Caco-2 (cell line): Measurements from ENCODE around the gene OLFML3. TPM values are rescaled to one million over a fixed set of nuclear protein-coding genes. Genes with fewer than 3 reads are reported as not detected.
A peak's percentile ranks its signal among the peaks of the same experiment; 100 is the strongest.

ENCODE experiments used
- BruUV-seq: library from RNA; stranded (reverse); fragments of 400-500 nt; replicated peaks from 2 replicates; lab custom pipeline; 2021; lab: Mats Ljungman, UMichigan
- CTCF ChIA-PET: fragments of 300-600 bp; sonication (Branson Sonifier 250); formaldehyde crosslinking; loops from one replicate; lab custom pipeline; 2022; ENCODE audit warnings: antibody characterized with exemption; lab: Charles Lee
- POLR2A ChIA-PET: fragments of 300-600 bp; sonication (Branson Sonifier 250); formaldehyde crosslinking; loops from one replicate; lab custom pipeline; 2022; ENCODE audit warnings: antibody characterized with exemption; lab: Charles Lee
- DNase-seq, 2 experiments: peaks; one replicate each; pipeline versions ENCODE4 v3.0.0 to v3.0.0-alpha.2; 2020 to 2022
- H3K27me3 ChIP-seq: replicated peaks from 2 replicates; pipeline ENCODE4 v1.6.0; 2011; ENCODE audit warnings: low read length; ENCODE audit not compliant: control insufficient read depth, insufficient read depth
- H3K36me3 ChIP-seq: 2 replicates; pipeline ENCODE4 v1.5.1; 2011; ENCODE audit warnings: low read length; ENCODE audit not compliant: control insufficient read depth, insufficient read depth
- H3K4me1 ChIP-seq: fragments of 250-450 bp; sonication (Bioruptor Pico); 2 replicates; pipeline ENCODE4 v1.5.1; 2020; ENCODE audit warnings: mild to moderate bottlenecking
- H3K4me3 ChIP-seq: 2 replicates; pipeline ENCODE4 v1.5.1; 2011; ENCODE audit warnings: low read depth, mild to moderate bottlenecking, control low read depth, low read length
- H3K9me3 ChIP-seq: fragments of 250-450 bp; sonication (Bioruptor Pico); 2 replicates; pipeline ENCODE4 v1.5.1; 2020; ENCODE audit warnings: mild to moderate bottlenecking, moderate library complexity
- H3K27ac Mint-ChIP-seq: one replicate; pipeline ENCODE4 v1.8.0; 2022; ENCODE audit warnings: mixed read lengths; ENCODE audit not compliant: unreplicated experiment
- H3K27me3 Mint-ChIP-seq: one replicate; pipeline ENCODE4 v1.8.0; 2022; ENCODE audit warnings: mixed read lengths; ENCODE audit not compliant: insufficient read depth, unreplicated experiment
- H3K36me3 Mint-ChIP-seq: one replicate; pipeline ENCODE4 v1.8.0; 2022; ENCODE audit warnings: mild to moderate bottlenecking, mixed read lengths; ENCODE audit not compliant: insufficient read depth, unreplicated experiment
- H3K4me1 Mint-ChIP-seq: one replicate; pipeline ENCODE4 v1.8.0; 2022; ENCODE audit warnings: low read depth, mixed read lengths; ENCODE audit not compliant: unreplicated experiment
- H3K4me3 Mint-ChIP-seq: one replicate; pipeline ENCODE4 v1.8.0; 2022; ENCODE audit warnings: mild to moderate bottlenecking, moderate library complexity, mixed read lengths; ENCODE audit not compliant: unreplicated experiment
- H3K9me3 Mint-ChIP-seq: one replicate; pipeline ENCODE4 v1.8.0; 2022; ENCODE audit warnings: mixed read lengths; ENCODE audit not compliant: unreplicated experiment
- intact Hi-C: fragments of 100-400 bp; cut with micrococcal nuclease; formaldehyde crosslinking; loops from one replicate; pipeline ENCODE4 v1.10.0; 2022; ENCODE audit not compliant: unreplicated experiment
- total RNA-seq: library from RNA; stranded (reverse); gene quantifications from 2 replicates; pipeline ENCODE4 v1.2.3, GENCODE V29; 2022
- TF ChIP-seq, protein P1 (sequence below), 2 experiments: fragments of 200-600 bp in 1 of 2; IDR thresholded peaks; 1 replicate in 1 of 2; 2 replicates in 1 of 2; pipeline versions ENCODE4 v1.5.1 to v1.8.0; 2011 to 2022; ENCODE audit warnings: antibody characterized with exemption in 1 of 2, control low read depth in 1 of 2, inconsistent platforms in 1 of 2, low read depth in 1 of 2, low read length in 1 of 2, mild to moderate bottlenecking in 1 of 2, moderate library complexity in 1 of 2; ENCODE audit not compliant: insufficient read depth in 1 of 2, severe bottlenecking in 1 of 2, unreplicated experiment in 1 of 2

Gene OLFML3
- total RNA-seq, 1 experiment from 2014 or later: 36.5 TPM

DNA sequence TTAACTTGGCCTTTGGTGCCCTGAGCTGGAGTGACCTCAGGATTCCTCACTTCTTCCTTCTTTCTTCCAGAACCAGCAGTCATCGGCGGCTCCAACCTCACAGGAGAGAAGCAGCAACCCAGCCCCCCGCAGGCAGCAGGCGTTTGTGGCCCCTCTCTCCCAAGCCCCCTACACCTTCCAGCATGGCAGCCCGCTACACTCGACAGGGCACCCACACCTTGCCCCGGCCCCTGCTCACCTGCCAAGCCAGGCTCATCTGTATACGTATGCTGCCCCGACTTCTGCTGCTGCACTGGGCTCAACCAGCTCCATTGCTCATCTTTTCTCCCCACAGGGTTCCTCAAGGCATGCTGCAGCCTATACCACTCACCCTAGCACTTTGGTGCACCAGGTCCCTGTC, 6.3 kb upstream of the OLFML3 start:
- peaks cover 38% of the 10 kb centered on the region for H3K36me3 Mint-ChIP-seq
- TF ChIP-seq, protein P1, sequence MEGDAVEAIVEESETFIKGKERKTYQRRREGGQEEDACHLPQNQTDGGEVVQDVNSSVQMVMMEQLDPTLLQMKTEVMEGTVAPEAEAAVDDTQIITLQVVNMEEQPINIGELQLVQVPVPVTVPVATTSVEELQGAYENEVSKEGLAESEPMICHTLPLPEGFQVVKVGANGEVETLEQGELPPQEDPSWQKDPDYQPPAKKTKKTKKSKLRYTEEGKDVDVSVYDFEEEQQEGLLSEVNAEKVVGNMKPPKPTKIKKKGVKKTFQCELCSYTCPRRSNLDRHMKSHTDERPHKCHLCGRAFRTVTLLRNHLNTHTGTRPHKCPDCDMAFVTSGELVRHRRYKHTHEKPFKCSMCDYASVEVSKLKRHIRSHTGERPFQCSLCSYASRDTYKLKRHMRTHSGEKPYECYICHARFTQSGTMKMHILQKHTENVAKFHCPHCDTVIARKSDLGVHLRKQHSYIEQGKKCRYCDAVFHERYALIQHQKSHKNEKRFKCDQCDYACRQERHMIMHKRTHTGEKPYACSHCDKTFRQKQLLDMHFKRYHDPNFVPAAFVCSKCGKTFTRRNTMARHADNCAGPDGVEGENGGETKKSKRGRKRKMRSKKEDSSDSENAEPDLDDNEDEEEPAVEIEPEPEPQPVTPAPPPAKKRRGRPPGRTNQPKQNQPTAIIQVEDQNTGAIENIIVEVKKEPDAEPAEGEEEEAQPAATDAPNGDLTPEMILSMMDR (IDR thresholded peaks at IDR 0.05; ENCODE audit: insufficient read depth in 1 of 2, low read depth in 1 of 2, low read length in 1 of 2, severe bottlenecking in 1 of 2, unreplicated experiment in 1 of 2): no peak
- Histone ChIP-seq H3K36me3 (no peaks in the 10 kb centered on the region; the same call in 1 of the 2 replicates), H3K4me1 (no peaks in the 10 kb centered on the region), H3K4me3 (no peak overlapping the region), H3K27me3 (no peaks in the 10 kb centered on the region), H3K9me3 (no peaks in the 10 kb centered on the region)
- POLR2A ChIA-PET: no interaction called here
- intact Hi-C loops: no loop called here
- CTCF ChIA-PET: no interaction called here
- no peaks in the 10 kb centered on the region for H3K9me3 Mint-ChIP-seq
- H3K27ac Mint-ChIP-seq: no peak overlapping the region
- no peak for DNase-seq
- no TSS peak for BruUV-seq
- H3K4me3 Mint-ChIP-seq: no peak overlapping the region
- no peaks in the 10 kb centered on the region for H3K27me3 Mint-ChIP-seq
- no peaks in the 10 kb centered on the region for H3K4me1 Mint-ChIP-seq

DNA sequence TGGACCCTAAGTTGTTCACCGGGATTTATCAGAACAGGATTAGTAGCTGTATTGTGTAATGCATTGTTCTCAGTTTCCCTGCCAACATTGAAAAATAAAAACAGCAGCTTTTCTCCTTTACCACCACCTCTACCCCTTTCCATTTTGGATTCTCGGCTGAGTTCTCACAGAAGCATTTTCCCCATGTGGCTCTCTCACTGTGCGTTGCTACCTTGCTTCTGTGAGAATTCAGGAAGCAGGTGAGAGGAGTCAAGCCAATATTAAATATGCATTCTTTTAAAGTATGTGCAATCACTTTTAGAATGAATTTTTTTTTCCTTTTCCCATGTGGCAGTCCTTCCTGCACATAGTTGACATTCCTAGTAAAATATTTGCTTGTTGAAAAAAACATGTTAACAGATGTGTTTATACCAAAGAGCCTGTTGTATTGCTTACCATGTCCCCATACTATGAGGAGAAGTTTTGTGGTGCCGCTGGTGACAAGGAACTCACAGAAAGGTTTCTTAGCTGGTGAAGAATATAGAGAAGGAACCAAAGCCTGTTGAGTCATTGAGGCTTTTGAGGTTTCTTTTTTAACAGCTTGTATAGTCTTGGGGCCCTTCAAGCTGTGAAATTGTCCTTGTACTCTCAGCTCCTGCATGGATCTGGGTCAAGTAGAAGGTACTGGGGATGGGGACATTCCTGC, 3.9 kb upstream of the OLFML3 start:
- intact Hi-C loops: loop anchor here (5.0 kb wide), 1 partner anchor 372 kb away; no protein-coding TSS in a partner anchor
- CTCF ChIA-PET: no interaction called here

DNA sequence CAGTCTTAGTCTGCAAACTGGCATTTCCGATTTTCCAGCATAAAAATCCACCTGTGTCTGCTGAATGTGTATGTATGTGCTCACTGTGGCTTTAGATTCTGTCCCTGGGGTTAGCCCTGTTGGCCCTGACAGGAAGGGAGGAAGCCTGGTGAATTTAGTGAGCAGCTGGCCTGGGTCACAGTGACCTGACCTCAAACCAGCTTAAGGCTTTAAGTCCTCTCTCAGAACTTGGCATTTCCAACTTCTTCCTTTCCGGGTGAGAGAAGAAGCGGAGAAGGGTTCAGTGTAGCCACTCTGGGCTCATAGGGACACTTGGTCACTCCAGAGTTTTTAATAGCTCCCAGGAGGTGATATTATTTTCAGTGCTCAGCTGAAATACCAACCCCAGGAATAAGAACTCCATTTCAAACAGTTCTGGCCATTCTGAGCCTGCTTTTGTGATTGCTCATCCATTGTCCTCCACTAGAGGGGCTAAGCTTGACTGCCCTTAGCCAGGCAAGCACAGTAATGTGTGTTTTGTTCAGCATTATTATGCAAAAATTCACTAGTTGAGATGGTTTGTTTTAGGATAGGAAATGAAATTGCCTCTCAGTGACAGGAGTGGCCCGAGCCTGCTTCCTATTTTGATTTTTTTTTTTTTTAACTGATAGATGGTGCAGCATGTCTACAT, 2.5 kb upstream of the OLFML3 start:
- H3K27me3 ChIP-seq: no peaks in the 10 kb centered on the region
- Mint-ChIP-seq H3K27me3 (no peaks in the 10 kb centered on the region), H3K27ac (no peak overlapping the region), H3K9me3 (peaks cover 5% of the 10 kb centered on the region), H3K4me1 (no peaks in the 10 kb centered on the region), H3K36me3 (peaks cover 10% of the 10 kb centered on the region), H3K4me3 (no peak overlapping the region)
- H3K9me3 ChIP-seq: no peaks in the 10 kb centered on the region
- TF ChIP-seq, protein P1 (IDR thresholded peaks at IDR 0.05; ENCODE audit: insufficient read depth in 1 of 2, low read depth in 1 of 2, low read length in 1 of 2, severe bottlenecking in 1 of 2, unreplicated experiment in 1 of 2): peak; percentile 30 to 37
- no peak overlapping the region for H3K4me3 ChIP-seq
- no peaks in the 10 kb centered on the region for H3K36me3 ChIP-seq
- intact Hi-C loops: loop anchor here (5.0 kb wide), 1 partner anchor 371 kb away; no protein-coding TSS in a partner anchor
- no TSS peak for BruUV-seq
- H3K4me1 ChIP-seq: peaks cover 15% of the 10 kb centered on the region
- ChIA-PET CTCF (interaction anchor here (1.5 kb wide), 1 partner anchor 306 kb away, joined by 5 read pairs; no protein-coding TSS in a partner anchor), POLR2A (no interaction called here)
- peak in 1 of 2 experiments; percentile 19 for DNase-seq

More for the DNA sequence above, 3.9 kb upstream of the OLFML3 start:
- no peaks in the 10 kb centered on the region for H3K4me1 Mint-ChIP-seq
- H3K9me3 Mint-ChIP-seq: no peaks in the 10 kb centered on the region
- no peak overlapping the region for H3K27ac Mint-ChIP-seq
- H3K36me3 Mint-ChIP-seq: peaks cover 15% of the 10 kb centered on the region
- no peak overlapping the region for H3K4me3 ChIP-seq
- H3K4me3 Mint-ChIP-seq: no peak overlapping the region
- no peaks in the 10 kb centered on the region for H3K36me3 ChIP-seq
- TF ChIP-seq, protein P1 (IDR thresholded peaks at IDR 0.05; ENCODE audit: insufficient read depth in 1 of 2, low read depth in 1 of 2, low read length in 1 of 2, severe bottlenecking in 1 of 2, unreplicated experiment in 1 of 2): no peak
- H3K9me3 ChIP-seq: no peaks in the 10 kb centered on the region
- H3K27me3 ChIP-seq: no peaks in the 10 kb centered on the region
- BruUV-seq: no TSS peak
- peaks cover 15% of the 10 kb centered on the region for H3K4me1 ChIP-seq
- no peaks in the 10 kb centered on the region for H3K27me3 Mint-ChIP-seq
- POLR2A ChIA-PET: no interaction called here
- DNase-seq: no peak
